Natural killer cell (primary cell): ENCODE data around the gene STH. TPM values are rescaled to one million over a fixed set of nuclear protein-coding genes. Genes with fewer than 3 reads are reported as not detected.
"Not testable (repeated sequence)": the region's sequence is repeated elsewhere in the genome, so short reads cannot be mapped to it uniquely, and the experiment has no call there.

ENCODE experiments used
- ATAC-seq, 3 donors: fragments of 150-1000 bp in 2 of 3; fragments of 200-7000 bp in 1 of 3; cut with Tn5 transposase; 1 replicate in 1 of 3; 2 replicates in 2 of 3; pipeline ENCODE4 v1.10.0; 2021; ENCODE audit warnings: mild to moderate bottlenecking in 2 of 3, moderate library complexity in 2 of 3
- DNase-seq, 2 donors: peaks; one replicate each; pipeline versions ENCODE4 v3.0.0 to v3.0.0-alpha.2; 2013 to 2021; ENCODE audit warnings: mixed read lengths in 1 of 2
- H3K27ac ChIP-seq: one replicate; pipeline ENCODE4 v1.5.1; 2013; ENCODE audit warnings: mild to moderate bottlenecking, low read length
- H3K27me3 ChIP-seq: one replicate; pipeline ENCODE4 v1.6.1; 2013; ENCODE audit warnings: low read length; ENCODE audit not compliant: control insufficient read depth, insufficient read depth
- H3K36me3 ChIP-seq: one replicate; pipeline ENCODE4 v1.6.1; 2013; ENCODE audit warnings: low read length; ENCODE audit not compliant: control insufficient read depth, insufficient read depth
- H3K4me1 ChIP-seq: one replicate; pipeline ENCODE4 v1.6.1; 2013; ENCODE audit warnings: low read length; ENCODE audit not compliant: control insufficient read depth, insufficient read depth
- H3K4me3 ChIP-seq: one replicate; pipeline ENCODE4 v1.5.1; 2013; ENCODE audit warnings: low read length
- H3K9me3 ChIP-seq: one replicate; pipeline ENCODE4 v1.6.1; 2013; ENCODE audit warnings: low read length; ENCODE audit not compliant: control insufficient read depth, insufficient read depth
- H3K27ac Mint-ChIP-seq, 2 donors: one replicate each; pipeline ENCODE4 v1.8.0; 2022; ENCODE audit warnings: mild to moderate bottlenecking in 2 of 2, mixed read lengths in 2 of 2, moderate library complexity in 1 of 2
- H3K27me3 Mint-ChIP-seq, 2 donors: one replicate each; pipeline ENCODE4 v1.8.0; 2022; ENCODE audit warnings: low read depth in 2 of 2, mixed read lengths in 2 of 2
- H3K36me3 Mint-ChIP-seq: one replicate; pipeline ENCODE4 v1.8.0; 2022; ENCODE audit warnings: mixed read lengths
- H3K4me1 Mint-ChIP-seq, 2 donors: one replicate each; pipeline ENCODE4 v1.8.0; 2022; ENCODE audit warnings: mixed read lengths in 2 of 2
- H3K4me3 Mint-ChIP-seq: one replicate; pipeline ENCODE4 v1.8.0; 2022; ENCODE audit warnings: mild to moderate bottlenecking, moderate library complexity, mixed read lengths
- H3K9me3 Mint-ChIP-seq, 2 donors: one replicate each; pipeline ENCODE4 v1.8.0; 2022; ENCODE audit warnings: mixed read lengths in 2 of 2
- WGBS: methylation state at CpG from one replicate; pipeline ENCODE4 v1.1.7; 2013; ENCODE audit warnings: missing lambda C conversion rate; ENCODE audit not compliant: insufficient coverage; 5-methylcytosine and 5-hydroxymethylcytosine counted together
- intact Hi-C: fragments of 100-400 bp; cut with micrococcal nuclease; formaldehyde crosslinking; loops from one replicate; pipeline ENCODE4 v1.14.2; 2022
- total RNA-seq, 4 donors: library from RNA; stranded (reverse); fragments of 120-200 nt in 1 of 4; gene quantifications; one replicate each; pipeline versions ENCODE4 v1.2.3 to v1.2.4, GENCODE V29; 2013 to 2022
- TF ChIP-seq, protein P1 (sequence below): fragments of 200-600 bp; IDR thresholded peaks from one replicate; pipeline ENCODE4 v1.8.0; 2022; ENCODE audit warnings: antibody characterized with exemption

STH gene
- total RNA-seq, 3 donors from 2014 or later (not counting 1 experiment from before 2014, with no cell fraction given): not detected

DNA sequence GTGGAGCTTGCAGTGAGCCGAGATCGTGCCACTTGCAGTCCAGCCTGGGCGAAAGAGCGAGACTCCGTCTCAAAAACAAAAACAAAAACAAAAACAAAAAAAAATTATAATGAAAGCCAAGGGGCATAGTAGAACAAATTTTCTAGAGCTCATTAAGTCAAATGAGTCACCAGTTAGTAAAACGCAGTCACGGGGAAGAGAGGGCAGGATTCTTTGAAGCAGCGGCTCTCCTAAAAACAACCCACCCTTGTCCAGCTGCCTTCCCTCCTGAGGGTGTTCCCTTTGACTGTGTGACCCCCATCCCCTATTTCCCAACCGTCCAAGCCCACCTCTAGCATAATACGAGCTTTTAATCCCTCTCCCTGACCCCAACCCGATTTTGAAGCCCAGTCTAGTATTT, 44.1 kb upstream of the STH start:
- Mint-ChIP-seq H3K9me3 (no peaks in the 10 kb centered on the region), H3K27ac (no peak overlapping the region)

DNA sequence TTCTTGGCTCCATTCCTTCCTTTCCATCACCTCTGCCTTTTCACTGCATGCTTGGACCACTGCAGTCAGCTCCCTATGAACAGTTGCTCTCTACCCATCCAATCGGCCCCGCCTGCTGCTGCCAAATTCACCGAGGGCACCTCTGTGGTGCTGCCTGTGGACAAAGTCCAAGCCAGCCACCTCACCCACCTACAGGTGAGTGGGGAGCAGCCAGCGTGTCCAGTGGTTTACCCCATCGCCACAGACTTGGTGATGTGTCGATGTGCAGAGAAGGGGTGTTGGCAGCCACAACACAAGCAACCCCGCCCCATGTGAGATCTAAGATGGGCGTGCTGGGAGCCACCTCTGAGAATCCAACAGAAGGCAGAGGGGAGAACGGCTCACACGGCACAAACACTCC, 43.7 kb upstream of the STH start:
- Mint-ChIP-seq H3K4me1 (no peaks in the 10 kb centered on the region), H3K36me3 (no peaks in the 10 kb centered on the region), H3K9me3 (no peaks in the 10 kb centered on the region), H3K27me3 (peaks cover 18 to 21% of the 10 kb centered on the region in 2 donors), H3K4me3 (no peak overlapping the region), H3K27ac (no peak overlapping the region)
- intact Hi-C loops: no loop called here
- WGBS: 70% methylated on average over 10 of the region's 10 CpGs
- no peak overlapping the region for H3K4me3 ChIP-seq
- peaks cover 2% of the 10 kb centered on the region for H3K27me3 ChIP-seq
- H3K36me3 ChIP-seq: no peaks in the 10 kb centered on the region
- no peaks in the 10 kb centered on the region for H3K4me1 ChIP-seq
- DNase-seq (no peak), ATAC-seq (no peak)
- TF ChIP-seq, protein P1, sequence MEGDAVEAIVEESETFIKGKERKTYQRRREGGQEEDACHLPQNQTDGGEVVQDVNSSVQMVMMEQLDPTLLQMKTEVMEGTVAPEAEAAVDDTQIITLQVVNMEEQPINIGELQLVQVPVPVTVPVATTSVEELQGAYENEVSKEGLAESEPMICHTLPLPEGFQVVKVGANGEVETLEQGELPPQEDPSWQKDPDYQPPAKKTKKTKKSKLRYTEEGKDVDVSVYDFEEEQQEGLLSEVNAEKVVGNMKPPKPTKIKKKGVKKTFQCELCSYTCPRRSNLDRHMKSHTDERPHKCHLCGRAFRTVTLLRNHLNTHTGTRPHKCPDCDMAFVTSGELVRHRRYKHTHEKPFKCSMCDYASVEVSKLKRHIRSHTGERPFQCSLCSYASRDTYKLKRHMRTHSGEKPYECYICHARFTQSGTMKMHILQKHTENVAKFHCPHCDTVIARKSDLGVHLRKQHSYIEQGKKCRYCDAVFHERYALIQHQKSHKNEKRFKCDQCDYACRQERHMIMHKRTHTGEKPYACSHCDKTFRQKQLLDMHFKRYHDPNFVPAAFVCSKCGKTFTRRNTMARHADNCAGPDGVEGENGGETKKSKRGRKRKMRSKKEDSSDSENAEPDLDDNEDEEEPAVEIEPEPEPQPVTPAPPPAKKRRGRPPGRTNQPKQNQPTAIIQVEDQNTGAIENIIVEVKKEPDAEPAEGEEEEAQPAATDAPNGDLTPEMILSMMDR: no peak
- H3K27ac ChIP-seq: no peak overlapping the region
- no peaks in the 10 kb centered on the region for H3K9me3 ChIP-seq

More for the DNA sequence above, 44.1 kb upstream of the STH start:
- no peaks in the 10 kb centered on the region for H3K9me3 ChIP-seq
- TF ChIP-seq, protein P1: no peak
- H3K4me1 ChIP-seq: no peaks in the 10 kb centered on the region
- no peaks in the 10 kb centered on the region for H3K4me1 Mint-ChIP-seq
- no peaks in the 10 kb centered on the region for H3K36me3 Mint-ChIP-seq
- intact Hi-C loops: no loop called here
- no peak overlapping the region for H3K4me3 Mint-ChIP-seq
- DNase-seq (no peak), ATAC-seq (no peak)
- peaks cover 6% of the 10 kb centered on the region for H3K27me3 ChIP-seq
- WGBS: 89% methylated on average over 7 of the region's 11 CpGs
- H3K27me3 Mint-ChIP-seq: peaks cover 20 to 22% of the 10 kb centered on the region in 2 donors
- H3K27ac ChIP-seq: no peak overlapping the region
- no peaks in the 10 kb centered on the region for H3K36me3 ChIP-seq
- no peak overlapping the region for H3K4me3 ChIP-seq

DNA sequence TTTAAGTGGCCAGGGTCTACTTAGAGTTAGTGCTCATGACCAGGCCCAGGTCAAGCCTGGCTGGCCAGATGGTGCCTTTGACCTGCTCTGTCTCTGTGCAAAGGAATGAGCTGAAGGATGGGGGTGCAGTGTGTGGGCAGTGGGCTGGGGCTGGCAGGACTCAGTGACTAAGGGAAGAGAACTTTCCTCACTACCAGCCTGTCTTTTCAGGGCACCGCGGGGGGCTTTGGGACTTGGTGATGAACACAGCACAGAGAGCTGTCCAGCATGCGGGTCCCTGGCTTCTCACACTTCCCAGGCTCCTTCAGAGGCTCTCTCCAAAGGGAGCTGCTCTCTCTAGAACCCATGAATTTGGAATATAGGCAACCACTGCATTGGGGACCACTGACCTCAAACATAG, 43.0 kb upstream of the STH start:
- no peaks in the 10 kb centered on the region for H3K9me3 Mint-ChIP-seq
- no peak overlapping the region for H3K4me3 Mint-ChIP-seq
- H3K9me3 ChIP-seq: no peaks in the 10 kb centered on the region
- H3K36me3 Mint-ChIP-seq: no peaks in the 10 kb centered on the region
- DNase-seq (no peak), ATAC-seq (no peak)
- no peaks in the 10 kb centered on the region for H3K27me3 ChIP-seq
- 94% methylated on average over 3 of the region's 3 CpGs for WGBS
- no peak overlapping the region for H3K4me3 ChIP-seq
- intact Hi-C loops: no loop called here
- no peaks in the 10 kb centered on the region for H3K4me1 ChIP-seq
- TF ChIP-seq, protein P1: no peak
- H3K27me3 Mint-ChIP-seq: peaks cover 15 to 18% of the 10 kb centered on the region in 2 donors
- no peak overlapping the region for H3K27ac ChIP-seq
- no peak overlapping the region for H3K27ac Mint-ChIP-seq
- H3K36me3 ChIP-seq: no peaks in the 10 kb centered on the region
- no peaks in the 10 kb centered on the region for H3K4me1 Mint-ChIP-seq

DNA sequence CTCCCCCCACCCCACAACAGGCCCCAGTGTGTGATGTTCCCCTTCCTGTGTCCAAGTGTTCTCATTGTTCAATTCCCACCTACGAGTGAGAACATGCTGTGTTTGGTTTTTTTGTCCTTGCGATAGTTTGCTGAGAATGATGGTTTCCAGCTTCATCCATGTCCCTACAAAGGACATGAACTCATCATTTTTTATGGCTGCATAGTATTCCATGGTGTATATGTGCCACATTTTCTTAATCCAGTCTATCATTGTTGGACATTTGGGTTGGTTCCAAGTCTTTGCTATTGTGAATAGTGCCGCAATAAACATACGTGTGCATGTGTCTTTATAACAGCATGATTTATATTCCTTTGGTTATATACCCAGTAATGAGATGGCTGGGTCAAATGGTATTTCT, 42.3 kb upstream of the STH start:
- H3K4me1 Mint-ChIP-seq, DNase-seq, H3K9me3 Mint-ChIP-seq, H3K4me1 ChIP-seq, H3K36me3 Mint-ChIP-seq, H3K27me3 ChIP-seq, H3K4me3 ChIP-seq, ATAC-seq, H3K36me3 ChIP-seq, intact Hi-C loops, H3K4me3 Mint-ChIP-seq, H3K9me3 ChIP-seq, H3K27ac Mint-ChIP-seq, H3K27ac ChIP-seq: not testable (repeated sequence)
- peaks cover 12 to 14% of the 10 kb centered on the region in 2 donors for H3K27me3 Mint-ChIP-seq
- WGBS: no CpG with 5 or more reads among the region's 4 CpGs
